Measurements from ENCODE around the gene DYNLT1.
"Not testable (repeated sequence)": the region's sequence is repeated elsewhere in the genome, so short reads cannot be mapped to it uniquely, and the experiment has no call there.

The DYNLT1 gene

GRCh38 chr6:158672119-158672518, 27.6 kb upstream of the DYNLT1 start:
- H3K4me3 ChIP-seq (ENCODE audit: control insufficient read depth in 1 of 7, extremely low read depth in 1 of 7, insufficient read depth in 4 of 7, low read depth in 2 of 7, low read length in 6 of 7); H3K36me3 ChIP-seq (ENCODE audit: control insufficient read depth in 4 of 4, insufficient read depth in 4 of 4, low read length in 3 of 4); DNase-seq; H3K27ac ChIP-seq (ENCODE audit: insufficient read depth in 1 of 2, low read depth in 1 of 2, low read length in 2 of 2, poor library complexity in 1 of 2, severe bottlenecking in 2 of 2); H3K27me3 ChIP-seq (replicated peaks in 2 of 5; ENCODE audit: control insufficient read depth in 4 of 5, insufficient read depth in 5 of 5, low read length in 4 of 5); POLR2A ChIA-PET; H3K9me3 ChIP-seq (ENCODE audit: control extremely low read depth in 1 of 5, control insufficient read depth in 4 of 5, insufficient read depth in 2 of 5, low read depth in 1 of 5, low read length in 4 of 5); H3K4me1 ChIP-seq (ENCODE audit: control extremely low read depth in 1 of 4, control insufficient read depth in 4 of 4, insufficient read depth in 4 of 4, low read length in 3 of 4): not testable (repeated sequence)
- 98% methylated on average over 5 of the region's 8 CpGs for WGBS (ENCODE audit: insufficient coverage)
- CTCF ChIA-PET: interaction anchor here (0.9 to 2.6 kb wide), 3 partner anchors 11 to 17 kb away, joined by 3 to 12 read pairs (median 10); no protein-coding TSS in a partner anchor

GRCh38 chr6:158669145-158670035, 24.8 kb upstream of the DYNLT1 start:
- CTCF ChIA-PET: interaction anchor here (1.0 kb wide), 1 partner anchor 38 kb away, joined by 4 read pairs; no protein-coding TSS in a partner anchor
- H3K27ac ChIP-seq (ENCODE audit: insufficient read depth in 1 of 2, low read depth in 1 of 2, low read length in 2 of 2, poor library complexity in 1 of 2, severe bottlenecking in 2 of 2): no peak overlapping the region
- DNase-seq: no peak
- H3K4me3 ChIP-seq (ENCODE audit: control insufficient read depth in 1 of 7, extremely low read depth in 1 of 7, insufficient read depth in 4 of 7, low read depth in 2 of 7, low read length in 6 of 7): no peak overlapping the region
- H3K9me3 ChIP-seq (ENCODE audit: control extremely low read depth in 1 of 5, control insufficient read depth in 4 of 5, insufficient read depth in 2 of 5, low read depth in 1 of 5, low read length in 4 of 5): no peaks in the 10 kb centered on the region
- H3K4me1 ChIP-seq (ENCODE audit: control extremely low read depth in 1 of 4, control insufficient read depth in 4 of 4, insufficient read depth in 4 of 4, low read length in 3 of 4): peaks cover 9 to 25% (median 16%) of the 10 kb centered on the region in 4 experiments
- no peaks in the 10 kb centered on the region for H3K36me3 ChIP-seq (ENCODE audit: control insufficient read depth in 4 of 4, insufficient read depth in 4 of 4, low read length in 3 of 4)
- H3K27me3 ChIP-seq (replicated peaks in 2 of 5; ENCODE audit: control insufficient read depth in 4 of 5, insufficient read depth in 5 of 5, low read length in 4 of 5): peaks cover 0 to 2% (median 0%) of the 10 kb centered on the region in 5 experiments
- 98% methylated on average over 5 of the region's 7 CpGs for WGBS (ENCODE audit: insufficient coverage)
- POLR2A ChIA-PET: no interaction called here

GRCh38 chr6:158668707-158669103, 24.2 kb upstream of the DYNLT1 start:
- no peak for DNase-seq
- ChIA-PET POLR2A (interaction anchor here (1.0 kb wide), 1 partner anchor 18 kb away, joined by 3 read pairs; no protein-coding TSS in a partner anchor), CTCF (interaction anchor here (1.0 kb wide), 1 partner anchor 37 kb away, joined by 4 read pairs; no protein-coding TSS in a partner anchor)
- 99% methylated on average over 7 of the region's 7 CpGs for WGBS (ENCODE audit: insufficient coverage)
- H3K36me3 ChIP-seq (ENCODE audit: control insufficient read depth in 4 of 4, insufficient read depth in 4 of 4, low read length in 3 of 4): no peaks in the 10 kb centered on the region
- peaks cover 0 to 2% (median 0%) of the 10 kb centered on the region in 5 experiments for H3K27me3 ChIP-seq (replicated peaks in 2 of 5; ENCODE audit: control insufficient read depth in 4 of 5, insufficient read depth in 5 of 5, low read length in 4 of 5)
- H3K4me3 ChIP-seq (ENCODE audit: control insufficient read depth in 1 of 7, extremely low read depth in 1 of 7, insufficient read depth in 4 of 7, low read depth in 2 of 7, low read length in 6 of 7): no peak overlapping the region
- H3K4me1 ChIP-seq (ENCODE audit: control extremely low read depth in 1 of 4, control insufficient read depth in 4 of 4, insufficient read depth in 4 of 4, low read length in 3 of 4): peaks cover 9 to 32% (median 21%) of the 10 kb centered on the region in 4 experiments
- H3K27ac ChIP-seq (ENCODE audit: insufficient read depth in 1 of 2, low read depth in 1 of 2, low read length in 2 of 2, poor library complexity in 1 of 2, severe bottlenecking in 2 of 2): no peak overlapping the region
- H3K9me3 ChIP-seq (ENCODE audit: control extremely low read depth in 1 of 5, control insufficient read depth in 4 of 5, insufficient read depth in 2 of 5, low read depth in 1 of 5, low read length in 4 of 5): no peaks in the 10 kb centered on the region

- Histone ChIP-seq H3K27ac (ENCODE audit: insufficient read depth in 1 of 2, low read depth in 1 of 2, low read length in 2 of 2, poor library complexity in 1 of 2, severe bottlenecking in 2 of 2) (no peak overlapping the region), H3K9me3 (ENCODE audit: control extremely low read depth in 1 of 5, control insufficient read depth in 4 of 5, insufficient read depth in 2 of 5, low read depth in 1 of 5, low read length in 4 of 5) (no peaks in the 10 kb centered on the region), H3K36me3 (ENCODE audit: control insufficient read depth in 4 of 4, insufficient read depth in 4 of 4, low read length in 3 of 4) (no peaks in the 10 kb centered on the region), H3K4me3 (ENCODE audit: control insufficient read depth in 1 of 7, extremely low read depth in 1 of 7, insufficient read depth in 4 of 7, low read depth in 2 of 7, low read length in 6 of 7) (no peak overlapping the region), H3K27me3 (replicated peaks in 2 of 5; ENCODE audit: control insufficient read depth in 4 of 5, insufficient read depth in 5 of 5, low read length in 4 of 5) (peaks cover 0 to 2% (median 0%) of the 10 kb centered on the region in 5 experiments), H3K4me1 (ENCODE audit: control extremely low read depth in 1 of 4, control insufficient read depth in 4 of 4, insufficient read depth in 4 of 4, low read length in 3 of 4) (peaks cover 13 to 44% (median 34%) of the 10 kb centered on the region in 4 experiments)
- DNase-seq: peak in 2 of 3 donors; percentile 48 to 54
- ChIA-PET POLR2A (interaction anchor here (0.6 to 1.0 kb wide), 2 partner anchors 19 to 24 kb away, joined by 3 read pairs; no protein-coding TSS in a partner anchor), CTCF (interaction anchor here (0.6 to 10.2 kb wide), 3 partner anchors 14 to 22 kb away, joined by 3 to 168 read pairs (median 3); no protein-coding TSS in a partner anchor)
- 86% methylated on average over 4 of the region's 8 CpGs for WGBS (ENCODE audit: insufficient coverage)
Observed at GRCh38 chr6:158667360-158667981, 22.9 kb upstream of the DYNLT1 start.

- ChIA-PET POLR2A (interaction anchor here (0.6 kb wide), 1 partner anchor 25 kb away, joined by 3 read pairs; no protein-coding TSS in a partner anchor), CTCF (interaction anchor here (0.8 to 10.2 kb wide), 3 partner anchors 16 to 23 kb away, joined by 3 to 168 read pairs (median 3); no protein-coding TSS in a partner anchor)
- peak; percentile 72 to 92 (median 86) for DNase-seq
- H3K9me3 ChIP-seq (ENCODE audit: control extremely low read depth in 1 of 5, control insufficient read depth in 4 of 5, insufficient read depth in 2 of 5, low read depth in 1 of 5, low read length in 4 of 5): no peaks in the 10 kb centered on the region
- no peak overlapping the region for H3K4me3 ChIP-seq (ENCODE audit: control insufficient read depth in 1 of 7, extremely low read depth in 1 of 7, insufficient read depth in 4 of 7, low read depth in 2 of 7, low read length in 6 of 7)
- H3K27me3 ChIP-seq (replicated peaks in 2 of 5; ENCODE audit: control insufficient read depth in 4 of 5, insufficient read depth in 5 of 5, low read length in 4 of 5): peaks cover 0 to 2% (median 0%) of the 10 kb centered on the region in 5 experiments
- H3K4me1 ChIP-seq (ENCODE audit: control extremely low read depth in 1 of 4, control insufficient read depth in 4 of 4, insufficient read depth in 4 of 4, low read length in 3 of 4): peaks cover 18 to 48% (median 39%) of the 10 kb centered on the region in 4 experiments
- no peaks in the 10 kb centered on the region for H3K36me3 ChIP-seq (ENCODE audit: control insufficient read depth in 4 of 4, insufficient read depth in 4 of 4, low read length in 3 of 4)
- no peak overlapping the region for H3K27ac ChIP-seq (ENCODE audit: insufficient read depth in 1 of 2, low read depth in 1 of 2, low read length in 2 of 2, poor library complexity in 1 of 2, severe bottlenecking in 2 of 2)
- 75% methylated on average over 13 of the region's 14 CpGs for WGBS (ENCODE audit: insufficient coverage)
Observed at GRCh38 chr6:158666628-158667359, 22.3 kb upstream of the DYNLT1 start.

- H3K9me3 ChIP-seq (ENCODE audit: control extremely low read depth in 1 of 5, control insufficient read depth in 4 of 5, insufficient read depth in 2 of 5, low read depth in 1 of 5, low read length in 4 of 5): no peaks in the 10 kb centered on the region
- no peaks in the 10 kb centered on the region for H3K36me3 ChIP-seq (ENCODE audit: control insufficient read depth in 4 of 4, insufficient read depth in 4 of 4, low read length in 3 of 4)
- no peak for DNase-seq
- POLR2A ChIA-PET: interaction anchor here (0.7 kb wide), 1 partner anchor 95 kb away, joined by 5 read pairs; no protein-coding TSS in a partner anchor
- H3K4me1 ChIP-seq (ENCODE audit: control extremely low read depth in 1 of 4, control insufficient read depth in 4 of 4, insufficient read depth in 4 of 4, low read length in 3 of 4): peaks cover 18 to 55% (median 40%) of the 10 kb centered on the region in 4 experiments
- CTCF ChIA-PET: interaction anchor here (1.3 to 10.2 kb wide), 2 partner anchors 20 to 24 kb away, joined by 3 to 168 read pairs; no protein-coding TSS in a partner anchor
- WGBS (ENCODE audit: insufficient coverage): 97% methylated on average over 16 of the region's 18 CpGs
- H3K27ac ChIP-seq (ENCODE audit: insufficient read depth in 1 of 2, low read depth in 1 of 2, low read length in 2 of 2, poor library complexity in 1 of 2, severe bottlenecking in 2 of 2): no peak overlapping the region
- H3K4me3 ChIP-seq (ENCODE audit: control insufficient read depth in 1 of 7, extremely low read depth in 1 of 7, insufficient read depth in 4 of 7, low read depth in 2 of 7, low read length in 6 of 7): no peak overlapping the region
- peaks cover 0 to 2% (median 0%) of the 10 kb centered on the region in 5 experiments for H3K27me3 ChIP-seq (replicated peaks in 2 of 5; ENCODE audit: control insufficient read depth in 4 of 5, insufficient read depth in 5 of 5, low read length in 4 of 5)
Observed at GRCh38 chr6:158665332-158665731, 20.8 kb upstream of the DYNLT1 start.

Measured in common myeloid progenitor, CD34-positive (primary cell).